Subcutaneous abdominal adipose tissue (tissue), 5 donors: ENCODE results near the gene ABR.
"Not testable (repeated sequence)": the region's sequence is repeated elsewhere in the genome, so short reads cannot be mapped to it uniquely, and the experiment has no call there.

Source experiments
- H3K27ac ChIP-seq: one replicate; pipeline ENCODE4 v1.7.0; 2013; ENCODE audit warnings: low read depth, mild to moderate bottlenecking, inconsistent platforms, low read length, moderate library complexity
- H3K27me3 ChIP-seq, 5 donors: one replicate each; pipeline ENCODE4 v1.7.0; 2013; ENCODE audit warnings: low read length in 5 of 5, inconsistent platforms in 1 of 5; ENCODE audit not compliant: control insufficient read depth in 5 of 5, insufficient read depth in 4 of 5
- H3K36me3 ChIP-seq, 5 donors: one replicate each; pipeline ENCODE4 v1.7.0; 2013; ENCODE audit warnings: low read length in 5 of 5; ENCODE audit not compliant: control insufficient read depth in 5 of 5, insufficient read depth in 5 of 5
- H3K4me1 ChIP-seq, 5 donors: one replicate each; pipeline ENCODE4 v1.7.0; 2013; ENCODE audit warnings: low read length in 5 of 5, mild to moderate bottlenecking in 3 of 5, moderate library complexity in 1 of 5; ENCODE audit not compliant: control insufficient read depth in 5 of 5, insufficient read depth in 5 of 5
- H3K4me3 ChIP-seq, 5 donors: one replicate each; pipeline ENCODE4 v1.7.0; 2013; ENCODE audit warnings: low read length in 5 of 5, low read depth in 1 of 5
- H3K9ac ChIP-seq, 5 donors: one replicate each; pipeline ENCODE4 v1.7.0; 2013; ENCODE audit warnings: low read length in 5 of 5, mild to moderate bottlenecking in 4 of 5, moderate library complexity in 3 of 5
- H3K9me3 ChIP-seq, 5 donors: one replicate each; pipeline ENCODE4 v1.7.0; 2013; ENCODE audit warnings: low read length in 5 of 5; ENCODE audit not compliant: control insufficient read depth in 5 of 5
- donor health status: healthy.
- donor health status: healthy.
- donor health status: healthy.
- donor health status: healthy.
- donor health status: healthy.

The ABR gene

GRCh38 chr17:1050996-1051925 is 128.5 kb downstream of the ABR start:
- H3K4me3 ChIP-seq = no peak overlapping the region
- peaks cover 0 to 16% (median 15%) of the 10 kb centered on the region in 5 donors for H3K4me1 ChIP-seq
- no peaks in the 10 kb centered on the region for H3K27me3 ChIP-seq
- H3K36me3 ChIP-seq = peaks cover 0 to 70% (median 40%) of the 10 kb centered on the region in 5 donors
- no peaks in the 10 kb centered on the region for H3K9me3 ChIP-seq
- no peak overlapping the region for H3K27ac ChIP-seq
- peak overlapping the region in 1 of 5 donors; percentile 30 for H3K9ac ChIP-seq

GRCh38 chr17:1050246-1050995 is 129.4 kb downstream of the ABR start:
- Histone ChIP-seq H3K36me3 (peaks cover 0 to 63% (median 40%) of the 10 kb centered on the region in 5 donors), H3K27me3 (no peaks in the 10 kb centered on the region), H3K9ac (no peak overlapping the region), H3K27ac (no peak overlapping the region), H3K4me3 (no peak overlapping the region), H3K4me1 (peaks cover 0 to 12% (median 9%) of the 10 kb centered on the region in 5 donors), H3K9me3 (no peaks in the 10 kb centered on the region)

GRCh38 chr17:1049446-1050225 is 130.1 kb downstream of the ABR start:
- Histone ChIP-seq H3K27me3 (no peaks in the 10 kb centered on the region), H3K4me1 (peaks cover 0 to 12% (median 9%) of the 10 kb centered on the region in 5 donors), H3K27ac (no peak overlapping the region), H3K9me3 (no peaks in the 10 kb centered on the region), H3K9ac (no peak overlapping the region), H3K36me3 (peaks cover 0 to 56% (median 36%) of the 10 kb centered on the region in 5 donors), H3K4me3 (no peak overlapping the region)

GRCh38 chr17:1048516-1049115 is 131.2 kb downstream of the ABR start:
- H3K27ac ChIP-seq, H3K27me3 ChIP-seq, H3K4me3 ChIP-seq, H3K9me3 ChIP-seq, H3K9ac ChIP-seq: not testable (repeated sequence)
- Histone ChIP-seq H3K36me3 (peaks cover 0 to 47% (median 28%) of the 10 kb centered on the region in 5 donors), H3K4me1 (peaks cover 0 to 18% (median 16%) of the 10 kb centered on the region in 5 donors)

GRCh38 chr17:1047879-1048470 is 131.8 kb downstream of the ABR start:
- no peaks in the 10 kb centered on the region for H3K27me3 ChIP-seq
- peaks cover 0 to 43% (median 28%) of the 10 kb centered on the region in 5 donors for H3K36me3 ChIP-seq
- H3K4me1 ChIP-seq = peaks cover 0 to 24% (median 22%) of the 10 kb centered on the region in 5 donors
- no peaks in the 10 kb centered on the region for H3K9me3 ChIP-seq
- no peak overlapping the region for H3K4me3 ChIP-seq
- H3K9ac ChIP-seq = no peak overlapping the region
- H3K27ac ChIP-seq = no peak overlapping the region

GRCh38 chr17:1047177-1047878 is 132.5 kb downstream of the ABR start:
- peak overlapping the region in 1 of 5 donors; percentile 5 for H3K9ac ChIP-seq
- peaks cover 0 to 29% (median 25%) of the 10 kb centered on the region in 5 donors for H3K4me1 ChIP-seq
- peaks cover 0 to 48% (median 31%) of the 10 kb centered on the region in 5 donors for H3K36me3 ChIP-seq
- H3K9me3 ChIP-seq = no peaks in the 10 kb centered on the region
- H3K27me3 ChIP-seq = no peaks in the 10 kb centered on the region
- H3K27ac ChIP-seq = no peak overlapping the region
- no peak overlapping the region for H3K4me3 ChIP-seq

- Histone ChIP-seq H3K36me3 (peaks cover 0 to 49% (median 37%) of the 10 kb centered on the region in 5 donors), H3K9ac (no peak overlapping the region), H3K4me3 (no peak overlapping the region), H3K27ac (no peak overlapping the region), H3K27me3 (no peaks in the 10 kb centered on the region), H3K4me1 (peaks cover 0 to 39% (median 28%) of the 10 kb centered on the region in 5 donors), H3K9me3 (no peaks in the 10 kb centered on the region)
Measured at GRCh38 chr17:1045456-1045855, 134.3 kb downstream of the ABR start.

- H3K9ac ChIP-seq, H3K27me3 ChIP-seq, H3K4me3 ChIP-seq, H3K9me3 ChIP-seq: not testable (repeated sequence)
- H3K36me3 ChIP-seq = peaks cover 0 to 39% (median 28%) of the 10 kb centered on the region in 5 donors
- peak overlapping the region; percentile 54 for H3K27ac ChIP-seq
- peaks cover 2 to 49% (median 38%) of the 10 kb centered on the region in 5 donors for H3K4me1 ChIP-seq
Measured at GRCh38 chr17:1044387-1045009, 135.3 kb downstream of the ABR start.
